GM18499 (cell line): ENCODE data around the gene KRT81.
"Not testable (repeated sequence)": the region's sequence is repeated elsewhere in the genome, so short reads cannot be mapped to it uniquely, and the experiment has no call there.

Source experiments
- ATAC-seq: cut with Tn5 transposase; IDR thresholded peaks from one replicate; pipeline ENCODE4 v1.9.1; 2021; ENCODE audit warnings: moderate number of reproducible peaks; ENCODE audit not compliant: insufficient read depth, unreplicated experiment

KRT81 gene

GRCh38 chr12:52318241-52318990 is 27.1 kb upstream of the KRT81 start:
- ATAC-seq = no peak

DNA sequence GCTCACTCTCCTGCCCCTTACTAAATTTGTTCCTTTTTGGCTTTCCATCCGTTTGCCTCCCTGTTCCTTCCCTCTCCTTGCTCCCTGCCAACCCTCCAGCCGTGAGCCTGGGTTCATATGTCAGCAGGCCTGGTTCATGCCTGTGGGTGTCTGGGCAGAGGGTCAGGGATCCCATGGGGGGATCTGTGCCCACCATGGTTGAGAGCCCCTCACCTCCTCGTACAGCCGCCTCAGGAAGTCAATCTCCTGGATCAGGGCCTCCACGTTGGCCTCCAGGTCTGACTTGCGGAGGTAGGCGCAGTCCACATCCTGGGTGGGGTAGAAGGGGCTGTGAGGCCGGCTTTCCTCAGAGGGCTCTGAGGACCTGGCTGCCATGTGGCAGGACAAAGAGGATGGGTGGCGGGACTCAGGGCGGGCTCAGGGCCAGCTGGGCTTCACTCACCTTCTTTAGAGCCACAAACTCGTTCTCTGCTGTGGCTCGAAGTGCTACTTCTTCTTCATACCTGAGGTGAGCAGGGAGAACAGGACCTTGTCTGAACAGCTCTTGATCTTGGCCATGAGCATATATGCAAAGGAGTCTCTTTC is 26.2 kb upstream of the KRT81 start:
- no peak for ATAC-seq

DNA sequence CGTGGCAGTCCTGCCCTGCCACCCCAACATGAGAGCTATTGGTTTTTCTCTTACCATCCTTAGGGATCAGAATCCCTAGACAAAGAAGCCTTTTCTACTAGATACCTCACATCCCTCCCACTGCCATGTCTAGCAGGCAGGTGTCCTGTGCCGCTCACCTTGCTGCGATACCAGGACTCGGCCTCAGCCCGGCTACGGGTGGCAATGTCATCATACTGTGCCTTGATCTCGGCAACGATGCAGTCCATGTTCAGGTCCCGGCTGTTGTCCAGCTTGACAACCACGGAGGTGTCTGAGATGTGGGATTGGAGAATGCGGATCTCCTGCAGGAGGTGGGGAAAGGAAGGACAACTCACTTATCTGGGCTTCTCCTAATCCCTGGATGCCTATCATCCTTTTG is 25.4 kb upstream of the KRT81 start:
- ATAC-seq = no peak

- ATAC-seq = no peak
Observed at GRCh38 chr12:52316290-52316689, 25.0 kb upstream of the KRT81 start.

DNA sequence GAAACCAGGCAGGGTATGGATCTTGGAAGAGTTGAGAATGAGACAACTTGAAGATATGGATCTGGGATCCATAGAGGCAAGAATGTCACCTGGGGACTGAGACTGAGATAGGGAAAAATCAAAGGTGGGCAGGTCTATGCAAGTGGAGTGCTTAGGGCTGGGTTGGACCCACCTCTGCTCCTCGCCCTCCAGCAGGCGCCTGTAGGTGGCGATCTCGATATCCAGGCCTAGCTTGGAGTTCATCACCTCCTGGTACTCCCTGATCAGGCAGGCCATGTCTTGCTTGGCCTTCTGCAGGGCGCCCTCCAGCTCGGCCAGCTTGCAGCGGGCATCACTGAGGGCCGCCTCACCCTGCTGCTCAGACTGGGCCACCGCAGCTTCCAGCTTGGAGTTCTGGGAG is 24.4 kb upstream of the KRT81 start:
- not testable (repeated sequence) for ATAC-seq

- no peak for ATAC-seq
Observed at GRCh38 chr12:52314511-52314910, 23.2 kb upstream of the KRT81 start.

GRCh38 chr12:52313926-52314325 is 22.6 kb upstream of the KRT81 start:
- ATAC-seq = no peak

DNA sequence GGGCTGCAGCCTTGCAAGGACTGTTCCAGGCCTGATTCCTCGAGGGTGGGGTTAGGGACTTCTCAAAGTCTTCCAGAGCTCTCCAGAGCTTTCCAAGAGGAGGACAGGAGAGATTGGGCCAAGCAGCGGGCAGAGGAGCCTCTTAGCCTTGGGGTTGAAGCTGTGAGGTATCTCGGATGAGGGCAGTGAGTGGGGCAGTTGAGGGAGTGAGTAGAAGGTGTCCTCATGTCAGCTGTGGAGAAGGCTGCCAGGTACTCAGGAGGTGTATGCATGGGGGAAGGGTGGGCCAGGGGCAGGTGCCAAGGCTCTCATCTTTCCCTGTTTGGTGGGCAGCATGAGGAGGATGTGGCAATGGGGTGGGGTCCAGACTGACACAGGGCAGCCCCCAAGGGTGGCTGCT is 22.1 kb upstream of the KRT81 start:
- ATAC-seq = no peak

GRCh38 chr12:52312086-52312485 is 20.8 kb upstream of the KRT81 start:
- ATAC-seq = no peak

DNA sequence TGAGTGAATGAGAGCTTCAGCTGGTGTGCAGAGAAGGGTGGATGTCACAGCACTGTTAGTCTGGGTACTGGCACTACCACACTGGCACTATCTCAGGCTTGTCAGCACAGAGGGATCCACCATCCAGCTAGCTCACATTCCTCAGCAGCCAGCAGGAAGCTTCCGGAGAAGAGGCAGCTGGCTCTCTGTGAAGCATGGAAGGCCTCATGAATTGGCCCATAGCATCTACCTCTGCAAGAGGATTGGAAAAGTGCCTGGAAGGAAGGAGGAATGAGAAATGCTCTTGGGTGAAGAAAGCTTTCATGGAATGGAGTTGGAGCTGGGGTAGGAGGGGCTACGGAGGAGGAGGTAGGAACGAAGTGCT is 19.9 kb upstream of the KRT81 start:
- ATAC-seq = no peak

DNA sequence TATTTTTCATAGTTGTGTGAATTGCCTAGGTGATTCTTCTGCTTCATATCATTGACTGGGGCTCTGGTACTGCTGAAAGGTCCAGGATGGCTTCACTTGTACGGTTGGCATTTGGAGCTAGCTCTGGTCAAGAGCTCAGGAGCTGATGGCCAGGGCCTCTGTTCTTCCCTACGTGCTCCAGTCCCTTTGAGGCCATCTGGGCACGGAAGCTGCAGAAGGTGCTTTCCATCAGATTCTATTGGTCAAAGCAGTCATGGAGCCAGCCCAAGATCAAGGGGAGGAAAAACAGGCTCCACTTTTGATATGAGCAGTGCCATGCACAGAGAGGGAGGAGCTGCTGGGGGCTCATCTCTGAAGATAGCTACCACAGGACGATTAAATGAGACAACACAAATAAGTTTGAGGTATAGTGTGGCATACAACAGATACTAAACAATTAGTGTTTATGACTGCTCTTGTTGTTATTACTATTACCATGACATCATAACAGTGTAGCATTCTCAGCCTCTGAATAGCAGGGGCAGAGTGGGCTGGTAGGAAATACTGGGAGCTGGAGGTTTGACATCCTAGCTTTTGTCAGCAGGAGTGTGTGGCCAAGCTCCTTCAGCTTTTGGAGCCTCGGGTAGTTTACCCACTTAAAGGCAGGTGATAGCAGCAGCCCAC is 19.4 kb upstream of the KRT81 start:
- no peak for ATAC-seq

- ATAC-seq = no peak
Observed at GRCh38 chr12:52308806-52309425, 17.6 kb upstream of the KRT81 start.

GRCh38 chr12:52307836-52308805 is 16.8 kb upstream of the KRT81 start:
- ATAC-seq = no peak

GRCh38 chr12:52306731-52307130 is 15.4 kb upstream of the KRT81 start:
- ATAC-seq = no peak

GRCh38 chr12:52305921-52306705 is 14.8 kb upstream of the KRT81 start:
- ATAC-seq = no peak

DNA sequence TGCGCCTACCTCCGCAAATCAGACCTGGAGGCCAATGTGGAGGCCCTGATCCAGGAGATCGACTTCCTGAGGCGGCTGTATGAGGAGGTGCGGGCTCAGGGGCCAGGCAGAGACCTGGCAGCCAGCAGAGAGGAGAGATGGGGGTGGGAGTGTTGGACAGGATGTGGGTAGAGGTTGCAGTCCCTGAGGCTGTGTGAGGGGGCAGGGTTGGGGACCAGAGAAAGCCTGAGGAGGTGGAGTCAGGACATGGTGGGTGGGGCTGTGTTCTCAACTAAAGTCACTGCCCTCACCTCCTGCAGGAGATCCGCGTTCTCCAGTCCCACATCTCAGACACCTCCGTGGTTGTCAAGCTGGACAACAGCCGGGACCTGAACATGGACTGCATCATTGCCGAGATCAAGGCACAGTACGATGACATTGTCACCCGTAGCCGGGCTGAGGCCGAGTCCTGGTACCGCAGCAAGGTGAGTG is 13.6 kb upstream of the KRT81 start:
- peak; percentile 61 for ATAC-seq

- not testable (repeated sequence) for ATAC-seq
Observed at GRCh38 chr12:52302242-52302914, 11.0 kb upstream of the KRT81 start.

DNA sequence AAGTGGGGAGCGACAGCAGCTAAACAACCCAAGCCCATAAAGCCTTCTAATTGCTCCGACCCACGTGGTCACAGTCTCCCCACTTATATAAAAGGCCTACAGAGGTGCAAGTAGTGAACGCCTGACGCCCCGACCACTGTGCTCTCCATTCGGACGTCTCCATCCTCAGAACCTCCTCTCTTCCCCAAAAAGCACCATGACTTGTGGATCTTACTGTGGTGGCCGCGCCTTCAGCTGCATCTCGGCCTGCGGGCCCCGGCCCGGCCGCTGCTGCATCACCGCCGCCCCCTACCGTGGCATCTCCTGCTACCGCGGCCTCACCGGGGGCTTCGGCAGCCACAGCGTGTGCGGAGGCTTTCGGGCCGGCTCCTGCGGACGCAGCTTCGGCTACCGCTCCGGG is 10.4 kb upstream of the KRT81 start:
- ATAC-seq = not testable (repeated sequence)
